ENCODE measurements around the gene RBL2. TPM values are rescaled to one million over a fixed set of nuclear protein-coding genes. Genes with fewer than 3 reads are reported as not detected.
"Not testable (repeated sequence)": the region's sequence is repeated elsewhere in the genome, so short reads cannot be mapped to it uniquely, and the experiment has no call there.

Gene RBL2
- total RNA-seq, 3 donors from 2014 or later: 55.0 to 75.6 (median 75.2) TPM

GRCh38 chr16:53414381-53414780 is 19.9 kb upstream of the RBL2 start:
- no peak for TF ChIP-seq CTCF (IDR thresholded peaks at IDR 0.05)
- H3K9me3 ChIP-seq: no peaks in the 10 kb centered on the region

GRCh38 chr16:53415504-53415903 is 18.8 kb upstream of the RBL2 start:
- intact Hi-C loops (cut with DNase I, micrococcal nuclease): no loop called here
- TF ChIP-seq CTCF (IDR thresholded peaks at IDR 0.05): no peak
- no peaks in the 10 kb centered on the region for H3K4me1 ChIP-seq (ENCODE audit: low read depth)
- H3K36me3 ChIP-seq (ENCODE audit: low read depth): no peaks in the 10 kb centered on the region
- no peak for DNase-seq
- ATAC-seq: no peak
- H3K9me3 ChIP-seq: no peaks in the 10 kb centered on the region
- no peak overlapping the region for H3K4me3 ChIP-seq

More at GRCh38 chr16:53414381-53414780, 19.9 kb upstream of the RBL2 start:
- ATAC-seq (no peak), DNase-seq (no peak)
- Histone ChIP-seq H3K36me3 (ENCODE audit: low read depth) (no peaks in the 10 kb centered on the region), H3K4me3 (no peak overlapping the region), H3K4me1 (ENCODE audit: low read depth) (no peaks in the 10 kb centered on the region)
- intact Hi-C loops (cut with DNase I, micrococcal nuclease): no loop called here

GRCh38 chr16:53417011-53417410 is 17.3 kb upstream of the RBL2 start:
- Histone ChIP-seq H3K9me3 (no peaks in the 10 kb centered on the region), H3K4me3 (no peak overlapping the region), H3K4me1 (ENCODE audit: low read depth) (no peaks in the 10 kb centered on the region), H3K36me3 (ENCODE audit: low read depth) (no peaks in the 10 kb centered on the region)
- ATAC-seq (no peak), DNase-seq (no peak)
- TF ChIP-seq CTCF (IDR thresholded peaks at IDR 0.05): no peak
- intact Hi-C loops (cut with DNase I, micrococcal nuclease): no loop called here

GRCh38 chr16:53417976-53418375 is 16.3 kb upstream of the RBL2 start:
- Histone ChIP-seq H3K4me1 (ENCODE audit: low read depth) (no peaks in the 10 kb centered on the region), H3K4me3 (no peak overlapping the region), H3K36me3 (ENCODE audit: low read depth) (no peaks in the 10 kb centered on the region), H3K9me3 (no peaks in the 10 kb centered on the region)
- intact Hi-C loops (cut with DNase I, micrococcal nuclease): no loop called here
- no peak for TF ChIP-seq CTCF (IDR thresholded peaks at IDR 0.05)
- DNase-seq (no peak), ATAC-seq (no peak)

GRCh38 chr16:53419383-53419709 is 14.9 kb upstream of the RBL2 start:
- H3K4me1 ChIP-seq (ENCODE audit: low read depth); DNase-seq; intact Hi-C loops (cut with DNase I, micrococcal nuclease); H3K4me3 ChIP-seq; ATAC-seq; H3K36me3 ChIP-seq (ENCODE audit: low read depth): not testable (repeated sequence)
- peaks cover 12% of the 10 kb centered on the region for H3K9me3 ChIP-seq

GRCh38 chr16:53421248-53421647 is 13.0 kb upstream of the RBL2 start:
- Histone ChIP-seq H3K4me1 (ENCODE audit: low read depth) (no peaks in the 10 kb centered on the region), H3K4me3 (no peak overlapping the region), H3K36me3 (ENCODE audit: low read depth) (no peaks in the 10 kb centered on the region), H3K9me3 (peaks cover 21% of the 10 kb centered on the region)
- no peak for TF ChIP-seq CTCF (IDR thresholded peaks at IDR 0.05)
- intact Hi-C loops (cut with DNase I, micrococcal nuclease): no loop called here
- ATAC-seq (no peak), DNase-seq (no peak)

- H3K4me3 ChIP-seq; H3K36me3 ChIP-seq (ENCODE audit: low read depth); intact Hi-C loops (cut with DNase I, micrococcal nuclease): not testable (repeated sequence)
Observed at GRCh38 chr16:53423968-53424367, 10.3 kb upstream of the RBL2 start.

More at GRCh38 chr16:53423968-53424367, 10.3 kb upstream of the RBL2 start:
- ATAC-seq; DNase-seq; H3K4me1 ChIP-seq (ENCODE audit: low read depth): not testable (repeated sequence)
- H3K9me3 ChIP-seq: peaks cover 21% of the 10 kb centered on the region

All from mucosa of descending colon (tissue), 3 donors.